ENCODE results near the gene CD300A.

CD300A gene

GRCh38 chr17:74478420-74479100 lies 12.1 kb downstream of the CD300A start:
- no peak for TF ChIP-seq CTCF (IDR thresholded peaks at IDR 0.05; ENCODE audit: insufficient read depth, low read length, poor library complexity, severe bottlenecking)
- H3K36me3 ChIP-seq (ENCODE audit: control insufficient read depth, insufficient read depth, low read length), result peaks cover 44% of the 10 kb centered on the region
- no peak overlapping the region for H3K4me3 ChIP-seq (replicated peaks; ENCODE audit: low read depth, low read length)
- no peaks in the 10 kb centered on the region for H3K27me3 ChIP-seq (replicated peaks; ENCODE audit: control insufficient read depth, insufficient read depth, low read length)
- no peak for DNase-seq (ENCODE audit: extremely low read depth, insufficient read length)

GRCh38 chr17:74480290-74480689 lies 13.9 kb downstream of the CD300A start:
- DNase-seq (ENCODE audit: extremely low read depth, insufficient read length), result no peak

GRCh38 chr17:74481621-74482020 lies 15.2 kb downstream of the CD300A start:
- H3K27me3 ChIP-seq (replicated peaks; ENCODE audit: control insufficient read depth, insufficient read depth, low read length), result no peaks in the 10 kb centered on the region
- H3K4me3 ChIP-seq (replicated peaks; ENCODE audit: low read depth, low read length), result no peak overlapping the region
- no peak for TF ChIP-seq CTCF (IDR thresholded peaks at IDR 0.05; ENCODE audit: insufficient read depth, low read length, poor library complexity, severe bottlenecking)
- H3K36me3 ChIP-seq (ENCODE audit: control insufficient read depth, insufficient read depth, low read length), result peaks cover 38% of the 10 kb centered on the region
- no peak for DNase-seq (ENCODE audit: extremely low read depth, insufficient read length)

More at GRCh38 chr17:74480290-74480689, 13.9 kb downstream of the CD300A start:
- H3K4me3 ChIP-seq (replicated peaks; ENCODE audit: low read depth, low read length), result no peak overlapping the region
- no peak for TF ChIP-seq CTCF (IDR thresholded peaks at IDR 0.05; ENCODE audit: insufficient read depth, low read length, poor library complexity, severe bottlenecking)
- no peaks in the 10 kb centered on the region for H3K27me3 ChIP-seq (replicated peaks; ENCODE audit: control insufficient read depth, insufficient read depth, low read length)
- peaks cover 44% of the 10 kb centered on the region for H3K36me3 ChIP-seq (ENCODE audit: control insufficient read depth, insufficient read depth, low read length)

GRCh38 chr17:74484066-74484465 lies 17.6 kb downstream of the CD300A start:
- no peak for TF ChIP-seq CTCF (IDR thresholded peaks at IDR 0.05; ENCODE audit: insufficient read depth, low read length, poor library complexity, severe bottlenecking)
- peaks cover 31% of the 10 kb centered on the region for H3K36me3 ChIP-seq (ENCODE audit: control insufficient read depth, insufficient read depth, low read length)
- H3K4me3 ChIP-seq (replicated peaks; ENCODE audit: low read depth, low read length), result no peak overlapping the region
- no peak for DNase-seq (ENCODE audit: extremely low read depth, insufficient read length)
- no peaks in the 10 kb centered on the region for H3K27me3 ChIP-seq (replicated peaks; ENCODE audit: control insufficient read depth, insufficient read depth, low read length)

GRCh38 chr17:74485022-74485743 lies 18.7 kb downstream of the CD300A start:
- Histone ChIP-seq H3K27me3 (replicated peaks; ENCODE audit: control insufficient read depth, insufficient read depth, low read length) (no peaks in the 10 kb centered on the region), H3K36me3 (ENCODE audit: control insufficient read depth, insufficient read depth, low read length) (peaks cover 25% of the 10 kb centered on the region), H3K4me3 (replicated peaks; ENCODE audit: low read depth, low read length) (no peak overlapping the region)
- no peak for TF ChIP-seq CTCF (IDR thresholded peaks at IDR 0.05; ENCODE audit: insufficient read depth, low read length, poor library complexity, severe bottlenecking)
- DNase-seq (ENCODE audit: extremely low read depth, insufficient read length), result no peak
